Activated CD4-positive, CD25-positive, alpha-beta regulatory T cell treated with anti-CD3 and anti-CD28 coated beads, Interleukin-2, amount 50 U/mL, for 16 hours (primary cell): ENCODE data around the gene CFAP90.

Source experiments
- DNase-seq: peaks from one replicate; pipeline ENCODE4 v3.0.0-alpha.2; 2020; ENCODE audit warnings: low read depth, low spot score

Gene CFAP90

DNA sequence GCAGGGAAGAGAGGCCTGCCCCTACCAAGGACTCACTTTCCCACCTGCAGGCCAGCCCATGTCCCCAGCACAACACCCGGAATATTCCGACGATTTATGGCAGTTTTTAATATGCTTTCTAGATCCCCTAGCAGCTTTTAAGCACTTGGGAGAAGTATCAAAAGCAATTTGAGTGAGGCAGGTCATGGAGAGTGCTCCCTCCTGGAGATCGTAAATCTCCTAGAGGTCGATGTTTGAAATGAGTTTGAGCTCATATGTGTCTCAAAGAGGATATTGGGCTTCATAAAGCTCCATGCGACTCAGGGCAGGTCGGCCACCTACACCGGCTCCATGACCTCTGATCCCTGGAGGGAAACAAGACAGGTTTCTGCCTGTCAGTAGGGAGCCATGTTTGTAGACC lies 27.3 kb downstream of the CFAP90 start:
- no peak for DNase-seq

GRCh38 chr5:7822449-7822848 lies 28.5 kb downstream of the CFAP90 start:
- DNase-seq = no peak

- no peak for DNase-seq
These were observed 34.4 kb downstream of the CFAP90 start for GRCh38 chr5:7816535-7816901.

GRCh38 chr5:7815892-7816534 lies 34.9 kb downstream of the CFAP90 start:
- peak; percentile 19 for DNase-seq

- no peak for DNase-seq
These were observed 36.1 kb downstream of the CFAP90 start for GRCh38 chr5:7814816-7815215.

GRCh38 chr5:7813576-7813975 lies 37.4 kb downstream of the CFAP90 start:
- DNase-seq = no peak

GRCh38 chr5:7813007-7813406 lies 37.9 kb downstream of the CFAP90 start:
- no peak for DNase-seq

DNA sequence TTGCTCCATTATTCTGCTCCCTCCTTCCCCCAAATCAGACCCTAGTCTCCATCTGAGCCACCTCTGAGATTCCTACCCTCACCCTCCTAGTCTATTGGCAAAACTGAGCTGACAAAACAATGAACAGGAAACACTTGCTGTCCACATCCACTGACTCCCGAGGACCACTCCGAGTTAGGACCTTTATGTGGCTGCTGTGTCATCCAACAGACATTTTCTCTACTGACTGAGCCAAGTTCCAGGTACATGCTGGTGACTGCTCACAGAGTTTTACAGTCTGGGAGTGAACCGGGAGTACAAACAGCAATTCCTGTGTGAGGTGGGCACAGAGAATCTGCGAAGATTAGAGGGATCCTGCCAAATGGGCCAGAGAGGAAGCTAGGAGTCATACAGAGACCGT lies 39.2 kb downstream of the CFAP90 start:
- no peak for DNase-seq

- DNase-seq = no peak
These were observed 41.9 kb downstream of the CFAP90 start for GRCh38 chr5:7808998-7809397.

DNA sequence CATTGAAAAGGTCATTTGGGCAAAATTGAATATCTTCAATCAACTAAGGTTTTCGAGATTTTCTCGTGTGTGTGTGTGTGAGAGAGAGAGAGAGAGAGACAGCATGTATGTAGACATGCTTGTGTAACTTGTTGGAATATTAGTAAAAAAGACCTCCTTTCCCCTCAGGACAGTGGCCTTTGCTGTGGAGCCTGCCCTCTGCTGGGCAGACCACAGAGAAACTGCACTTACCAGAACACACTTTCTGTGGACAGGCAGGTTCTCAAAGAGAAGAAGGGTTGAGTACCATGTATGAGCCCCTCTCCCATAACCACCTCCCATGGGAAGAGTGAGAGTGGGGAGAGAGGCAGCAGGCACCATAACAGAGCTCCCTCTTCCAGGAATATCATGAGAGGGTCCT lies 45.6 kb downstream of the CFAP90 start:
- DNase-seq = no peak

GRCh38 chr5:7803937-7804336 lies 47.0 kb downstream of the CFAP90 start:
- no peak for DNase-seq

DNA sequence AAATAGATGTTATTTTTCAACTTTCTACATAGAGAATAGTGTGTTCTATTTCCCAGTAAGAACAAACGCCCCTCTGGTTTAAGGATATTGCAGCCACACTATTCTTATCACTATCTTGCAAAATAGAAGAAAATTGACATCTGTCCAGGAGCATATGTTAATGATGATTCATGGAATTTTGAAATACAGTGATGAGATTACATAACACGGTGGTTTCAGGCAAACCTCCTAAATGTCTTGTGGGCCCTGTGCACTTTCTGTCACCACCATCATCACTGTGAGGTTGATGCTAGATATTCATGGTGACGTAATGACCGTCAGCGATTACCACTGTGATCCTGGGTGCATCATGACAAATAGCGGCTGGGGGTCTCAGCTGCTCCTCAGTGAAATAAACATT lies 48.1 kb downstream of the CFAP90 start:
- no peak for DNase-seq

- DNase-seq = no peak
These were observed 48.9 kb downstream of the CFAP90 start for GRCh38 chr5:7801891-7802614.

DNA sequence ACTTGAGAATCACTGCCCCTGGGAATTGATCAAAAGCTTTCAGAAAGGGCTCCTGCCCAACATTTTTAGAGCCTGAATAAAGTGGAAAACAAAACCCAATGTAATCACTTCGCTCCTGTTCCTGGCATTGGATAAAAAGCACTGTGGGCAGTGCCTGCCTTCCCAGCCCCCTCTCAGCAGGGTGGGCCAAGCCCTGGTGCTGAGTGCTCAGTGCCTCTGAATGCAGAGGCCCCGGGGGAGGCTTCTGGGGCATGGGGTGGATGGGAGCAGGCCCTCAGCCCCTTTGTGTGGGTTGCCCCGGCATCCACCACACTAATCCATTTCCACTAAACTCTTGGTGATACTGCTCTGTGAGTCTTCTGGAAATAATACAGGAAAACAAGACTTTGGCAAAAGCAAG lies 55.6 kb downstream of the CFAP90 start:
- no peak for DNase-seq

- DNase-seq = no peak
These were observed 56.1 kb downstream of the CFAP90 start for GRCh38 chr5:7794823-7795222.

DNA sequence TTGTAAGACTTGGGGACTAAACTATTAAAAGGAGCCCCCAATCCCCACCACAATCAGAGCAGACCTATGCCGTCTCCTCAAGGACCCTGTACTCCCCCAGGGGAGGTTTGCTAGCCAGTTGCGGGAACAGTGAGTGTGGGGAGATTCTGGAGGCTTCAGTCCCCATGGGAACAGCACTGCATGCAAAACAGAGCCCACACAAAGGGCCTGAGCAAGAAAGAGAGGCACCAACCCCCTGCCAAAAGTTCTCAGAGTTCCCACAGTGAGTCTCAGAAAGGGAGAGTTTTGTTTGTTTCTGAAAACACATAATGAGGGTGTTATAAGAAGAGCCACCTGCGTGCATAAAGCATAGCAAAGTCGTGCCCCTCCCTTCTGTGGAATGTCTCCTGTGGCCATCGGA lies 56.6 kb downstream of the CFAP90 start:
- DNase-seq = no peak

- no peak for DNase-seq
These were observed 57.0 kb downstream of the CFAP90 start for GRCh38 chr5:7793895-7794294.

- DNase-seq = no peak
These were observed 61.4 kb downstream of the CFAP90 start for GRCh38 chr5:7789567-7789966.

DNA sequence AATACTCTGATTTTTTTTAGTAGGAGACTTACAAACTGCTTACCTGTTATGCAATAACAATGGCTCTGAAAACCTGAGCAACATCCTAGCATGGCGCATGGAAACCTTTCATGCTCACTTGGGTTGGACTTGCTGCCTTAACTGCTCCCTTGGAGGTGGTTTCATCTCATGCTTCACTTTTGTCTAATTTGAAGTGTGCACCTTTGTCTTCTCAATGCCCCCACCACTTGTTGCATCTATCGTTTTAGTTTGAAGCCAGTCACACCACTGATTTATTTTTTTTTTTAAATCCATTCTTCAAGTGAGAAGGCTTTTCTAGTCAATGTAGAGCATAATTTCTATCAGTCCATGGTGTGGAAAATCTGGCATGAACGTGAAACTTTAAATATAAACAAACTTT lies 63.2 kb downstream of the CFAP90 start:
- no peak for DNase-seq

GRCh38 chr5:7784683-7785380 lies 66.1 kb downstream of the CFAP90 start:
- DNase-seq = no peak

DNA sequence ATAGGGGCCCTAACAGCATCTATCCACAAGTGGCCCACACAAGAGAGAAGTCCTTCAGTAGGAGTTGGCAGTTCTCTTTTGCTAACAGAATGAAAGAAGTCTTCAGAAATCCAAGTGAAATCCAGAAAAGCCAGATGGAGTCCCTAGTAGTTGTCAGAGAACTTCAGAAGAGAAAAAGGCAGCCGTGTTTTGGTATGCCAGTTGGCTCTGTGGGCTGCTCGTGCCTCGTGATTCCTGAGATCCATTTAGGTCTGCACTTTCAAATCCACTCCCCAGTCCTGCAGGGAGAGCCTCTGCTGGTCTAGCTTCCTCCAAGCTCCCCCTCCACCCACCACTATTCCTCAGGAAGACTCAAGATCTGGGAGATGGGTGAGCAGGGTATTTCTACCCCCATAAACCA lies 69.0 kb downstream of the CFAP90 start:
- DNase-seq = no peak
